Muscle of leg (tissue), 11 donors: ENCODE measurements around the gene PPP1R7. TPM values are rescaled to one million over a fixed set of nuclear protein-coding genes. Genes with fewer than 3 reads are reported as not detected.

Experiments used
- DNase-seq: peaks from one replicate; pipeline ENCODE4 v3.0.0; 2013
- H3K27ac ChIP-seq: one replicate; pipeline ENCODE4 v1.5.1; 2013; ENCODE audit warnings: mild to moderate bottlenecking, low read length, control low read depth
- H3K27me3 ChIP-seq: one replicate; pipeline ENCODE4 v1.6.1; 2013; ENCODE audit warnings: low read length; ENCODE audit not compliant: control insufficient read depth, insufficient read depth
- H3K36me3 ChIP-seq: one replicate; pipeline ENCODE4 v1.6.1; 2013; ENCODE audit warnings: low read length; ENCODE audit not compliant: control insufficient read depth, insufficient read depth
- H3K4me1 ChIP-seq: one replicate; pipeline ENCODE4 v1.6.1; 2013; ENCODE audit warnings: low read length; ENCODE audit not compliant: control insufficient read depth, insufficient read depth
- H3K4me3 ChIP-seq: one replicate; pipeline ENCODE4 v1.5.1; 2013; ENCODE audit warnings: low read length, control low read depth
- H3K9me3 ChIP-seq: replicated peaks from 2 replicates; pipeline ENCODE4 v1.6.1; 2013; ENCODE audit warnings: low read depth, low read length; ENCODE audit not compliant: control insufficient read depth
- WGBS: methylation state at CpG from one replicate; pipeline ENCODE4 v1.1.5; 2013; ENCODE audit warnings: missing lambda C conversion rate; ENCODE audit not compliant: insufficient coverage; 5-methylcytosine and 5-hydroxymethylcytosine counted together
- polyA plus RNA-seq, 8 donors: library from polyadenylated mRNA; unstranded; fragments of 120-200 nt; gene quantifications; one replicate each; pipeline versions ENCODE4 v1.2.1 to v1.2.3, GENCODE V29; 2013; ENCODE audit warnings: inconsistent platforms in 1 of 8, low replicate concordance in 1 of 8; ENCODE audit not compliant: insufficient read length in 8 of 8, insufficient read depth in 1 of 8
- total RNA-seq: library from RNA; stranded (reverse); fragments of 120-200 nt; gene quantifications from one replicate; pipeline ENCODE4 v1.2.4, GENCODE V29; 2013

The PPP1R7 gene
- total and polyA plus RNA-seq, 9 donors = 46.8 to 92.0 (median 78.0) TPM

GRCh38 chr2:241109210-241110088 lies 40.8 kb upstream of the PPP1R7 start:
- Histone ChIP-seq H3K9me3 (no peaks in the 10 kb centered on the region), H3K27me3 (no peaks in the 10 kb centered on the region), H3K27ac (no peak overlapping the region), H3K36me3 (no peaks in the 10 kb centered on the region), H3K4me3 (no peak overlapping the region), H3K4me1 (no peaks in the 10 kb centered on the region)
- 83% methylated on average over 13 of the region's 14 CpGs for WGBS
- no peak for DNase-seq

GRCh38 chr2:241110089-241110606 lies 40.1 kb upstream of the PPP1R7 start:
- Histone ChIP-seq H3K4me1 (no peaks in the 10 kb centered on the region), H3K36me3 (no peaks in the 10 kb centered on the region), H3K27me3 (no peaks in the 10 kb centered on the region), H3K27ac (no peak overlapping the region), H3K4me3 (no peak overlapping the region), H3K9me3 (no peaks in the 10 kb centered on the region)
- 80% methylated on average over 8 of the region's 9 CpGs for WGBS
- DNase-seq = no peak

- no peaks in the 10 kb centered on the region for H3K27me3 ChIP-seq
- H3K4me1 ChIP-seq = no peaks in the 10 kb centered on the region
- no peak overlapping the region for H3K4me3 ChIP-seq
- H3K9me3 ChIP-seq = no peaks in the 10 kb centered on the region
- WGBS = 80% methylated on average over 10 of the region's 19 CpGs
- no peaks in the 10 kb centered on the region for H3K36me3 ChIP-seq
- H3K27ac ChIP-seq = no peak overlapping the region
- DNase-seq = no peak
Measured at GRCh38 chr2:241110607-241111439, 39.4 kb upstream of the PPP1R7 start.

- 60% methylated on average over 8 of the region's 9 CpGs for WGBS
- H3K4me1 ChIP-seq = no peaks in the 10 kb centered on the region
- no peak for DNase-seq
Measured at GRCh38 chr2:241111440-241111805, 38.8 kb upstream of the PPP1R7 start.

GRCh38 chr2:241112046-241112445 lies 38.2 kb upstream of the PPP1R7 start:
- no peak overlapping the region for H3K27ac ChIP-seq
- H3K4me3 ChIP-seq = no peak overlapping the region
- 91% methylated on average over 12 of the region's 17 CpGs for WGBS
- no peaks in the 10 kb centered on the region for H3K4me1 ChIP-seq
- H3K36me3 ChIP-seq = no peaks in the 10 kb centered on the region
- no peak for DNase-seq
- no peaks in the 10 kb centered on the region for H3K9me3 ChIP-seq
- no peaks in the 10 kb centered on the region for H3K27me3 ChIP-seq

More at GRCh38 chr2:241111440-241111805, 38.8 kb upstream of the PPP1R7 start:
- H3K27ac ChIP-seq = no peak overlapping the region
- H3K9me3 ChIP-seq = no peaks in the 10 kb centered on the region
- H3K4me3 ChIP-seq = no peak overlapping the region
- no peaks in the 10 kb centered on the region for H3K27me3 ChIP-seq
- no peaks in the 10 kb centered on the region for H3K36me3 ChIP-seq

- WGBS = 87% methylated on average over 2 of the region's 8 CpGs
- no peaks in the 10 kb centered on the region for H3K4me1 ChIP-seq
- no peak overlapping the region for H3K27ac ChIP-seq
- H3K27me3 ChIP-seq = no peaks in the 10 kb centered on the region
- no peaks in the 10 kb centered on the region for H3K9me3 ChIP-seq
- no peaks in the 10 kb centered on the region for H3K36me3 ChIP-seq
- H3K4me3 ChIP-seq = no peak overlapping the region
- DNase-seq = no peak
Measured at GRCh38 chr2:241112592-241112991, 37.7 kb upstream of the PPP1R7 start.

- H3K4me3 ChIP-seq = no peak overlapping the region
- no peak for DNase-seq
- no peaks in the 10 kb centered on the region for H3K27me3 ChIP-seq
- no peaks in the 10 kb centered on the region for H3K36me3 ChIP-seq
- WGBS = 92% methylated on average over 11 of the region's 11 CpGs
- no peaks in the 10 kb centered on the region for H3K4me1 ChIP-seq
- no peaks in the 10 kb centered on the region for H3K9me3 ChIP-seq
- no peak overlapping the region for H3K27ac ChIP-seq
Measured at GRCh38 chr2:241114836-241115235, 35.4 kb upstream of the PPP1R7 start.

GRCh38 chr2:241115361-241115760 lies 34.9 kb upstream of the PPP1R7 start:
- no peak overlapping the region for H3K27ac ChIP-seq
- no peak for DNase-seq
- 94% methylated on average over 7 of the region's 8 CpGs for WGBS
- no peaks in the 10 kb centered on the region for H3K9me3 ChIP-seq
- no peaks in the 10 kb centered on the region for H3K4me1 ChIP-seq
- no peak overlapping the region for H3K4me3 ChIP-seq
- H3K27me3 ChIP-seq = no peaks in the 10 kb centered on the region
- no peaks in the 10 kb centered on the region for H3K36me3 ChIP-seq

GRCh38 chr2:241116606-241117560 lies 33.4 kb upstream of the PPP1R7 start:
- no peak overlapping the region for H3K4me3 ChIP-seq
- no peak overlapping the region for H3K27ac ChIP-seq
- 84% methylated on average over 29 of the region's 32 CpGs for WGBS
- no peaks in the 10 kb centered on the region for H3K9me3 ChIP-seq
- H3K27me3 ChIP-seq = no peaks in the 10 kb centered on the region
- H3K36me3 ChIP-seq = no peaks in the 10 kb centered on the region
- H3K4me1 ChIP-seq = no peaks in the 10 kb centered on the region
- no peak for DNase-seq
